KBM-7 (cell line): Measurements from ENCODE around the gene CALML5.

Experiments
- DNase-seq: peaks from one replicate; pipeline ENCODE4 v3.0.0-alpha.2; 2015
- in situ Hi-C: fragments of 300-500 bp; cut with MboI; formaldehyde crosslinking; loops from 2 replicates; pipeline ENCODE4 v1.14.3; 2020; ENCODE audit warnings: low sequenced_read_pairs, low pct_unique_long_range_greater_than_20kb, mixed read lengths

The CALML5 gene

DNA sequence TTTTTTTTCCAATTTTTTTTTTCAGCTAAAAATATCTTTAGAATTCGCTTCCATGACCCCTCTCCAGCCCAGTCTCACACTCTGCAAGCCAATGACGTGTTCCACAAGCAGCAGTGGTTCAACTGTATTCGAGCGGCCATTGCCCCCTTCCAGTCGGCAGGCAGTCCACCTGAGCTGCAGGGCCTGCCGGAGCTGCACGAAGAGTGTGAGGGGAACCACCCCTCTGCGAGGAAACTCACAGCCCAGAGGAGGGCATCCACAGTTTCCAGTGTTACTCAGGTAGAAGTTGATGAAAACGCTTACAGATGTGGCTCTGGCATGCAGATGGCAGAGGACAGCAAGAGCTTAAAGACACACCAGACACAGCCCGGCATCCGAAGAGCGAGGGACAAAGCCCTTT is 42.8 kb downstream of the CALML5 start:
- in situ Hi-C loops, result no loop called here
- no peak for DNase-seq

GRCh38 chr10:5453749-5454489 is 45.5 kb downstream of the CALML5 start:
- no peak for DNase-seq
- in situ Hi-C loops, result no loop called here

DNA sequence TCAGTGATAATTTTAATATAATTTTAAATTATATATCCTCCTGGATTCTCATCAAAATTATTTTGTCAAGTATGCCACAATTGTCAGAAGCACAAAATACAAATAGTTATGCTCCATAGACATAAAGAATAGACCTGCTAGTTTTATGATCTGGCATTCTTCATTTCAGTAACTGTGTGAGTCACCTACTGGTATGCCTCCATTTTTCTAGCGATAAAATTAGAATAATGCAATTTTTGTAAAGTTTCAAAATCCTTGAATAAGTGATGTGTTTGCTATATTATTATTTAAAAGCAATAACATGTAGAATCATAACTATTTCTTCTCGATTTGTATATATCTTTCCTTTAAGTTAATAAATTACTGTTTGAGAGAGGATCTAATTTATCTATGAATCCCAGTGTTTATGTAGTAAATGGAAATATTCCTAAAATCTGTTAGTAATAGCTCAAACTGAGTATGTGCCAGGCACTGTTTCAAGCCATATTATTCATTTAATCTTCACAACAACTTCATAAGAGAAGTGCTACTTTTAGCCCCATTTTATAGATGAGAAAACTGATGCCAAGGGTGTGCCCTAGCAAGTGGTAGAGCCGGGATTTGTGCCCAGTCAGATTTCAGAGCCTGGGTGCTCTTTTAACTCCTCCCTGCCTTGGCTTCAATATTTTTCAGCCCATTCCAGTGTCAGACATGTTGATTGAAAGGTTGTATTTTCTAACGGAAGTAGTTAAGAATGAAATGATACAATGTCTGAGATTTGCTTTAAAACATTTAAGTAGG is 48.6 kb downstream of the CALML5 start:
- DNase-seq, result no peak

DNA sequence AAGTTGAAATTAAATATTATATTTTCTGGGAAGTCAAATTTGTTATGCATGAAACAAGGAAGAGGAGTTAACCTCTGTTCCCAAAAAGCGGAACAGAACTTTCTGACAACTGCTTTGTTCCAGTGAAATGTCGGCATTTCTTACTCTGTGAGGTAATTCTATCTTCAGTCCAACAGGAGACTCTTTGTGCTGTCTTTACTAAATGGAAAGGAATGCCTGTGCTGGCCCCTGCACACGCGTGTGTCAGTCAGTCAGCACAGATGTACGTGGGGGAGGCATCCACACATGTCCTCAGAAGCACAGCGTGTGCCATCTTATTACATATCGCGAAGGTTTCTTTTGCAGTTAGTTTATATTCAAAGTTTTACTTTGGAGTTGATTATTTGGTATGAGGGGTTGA is 49.5 kb downstream of the CALML5 start:
- DNase-seq, result peak; percentile 87
- in situ Hi-C loops, result no loop called here

More for the DNA sequence above, 48.6 kb downstream of the CALML5 start:
- in situ Hi-C loops, result no loop called here

DNA sequence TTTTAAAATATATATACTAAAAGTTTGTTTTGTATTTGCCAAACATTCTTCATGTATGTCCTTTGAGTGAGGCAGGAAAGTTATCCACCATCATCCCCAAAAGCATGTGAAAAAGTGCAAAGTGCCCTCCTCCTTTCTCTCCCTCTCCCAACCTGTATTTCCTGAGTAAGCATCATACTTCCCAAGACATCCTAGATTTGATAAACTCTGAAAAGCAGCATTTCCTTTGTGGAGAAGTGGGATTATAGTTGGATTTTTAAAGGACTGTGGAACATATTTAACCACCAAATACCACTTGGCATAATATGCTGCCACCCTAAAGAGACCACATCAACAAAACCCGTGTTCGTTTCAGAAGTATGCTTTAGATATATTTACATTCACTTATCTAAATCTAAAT is 50.1 kb downstream of the CALML5 start:
- DNase-seq, result no peak
- in situ Hi-C loops, result no loop called here
